Retinal pigment epithelial cell (primary cell): Measurements from ENCODE around the gene PCNX4.

Experiments
- DNase-seq: peaks from one replicate; pipeline ENCODE4 v3.0.0-alpha.2; 2010; ENCODE audit warnings: low read depth
- H3K4me3 ChIP-seq: 2 replicates; pipeline ENCODE4 v1.5.1; 2011; ENCODE audit warnings: mild to moderate bottlenecking, low read length, control low read depth, moderate library complexity
- CTCF ChIP-seq: conservative IDR thresholded peaks from 2 replicates; pipeline ENCODE4 v1.5.1; 2011; ENCODE audit warnings: low read depth, low read length, control low read depth, inconsistent platforms

PCNX4 gene

GRCh38 chr14:60101786-60102185, 10.1 kb downstream of the PCNX4 start:
- DNase-seq: no peak
- no peak overlapping the region for H3K4me3 ChIP-seq
- no peak for TF ChIP-seq CTCF

GRCh38 chr14:60102389-60102788, 10.7 kb downstream of the PCNX4 start:
- H3K4me3 ChIP-seq: no peak overlapping the region
- no peak for TF ChIP-seq CTCF
- peak; percentile 30 for DNase-seq

- no peak for TF ChIP-seq CTCF
- H3K4me3 ChIP-seq: no peak overlapping the region
- DNase-seq: peak; percentile 51
Measured at GRCh38 chr14:60106339-60106738, 14.6 kb downstream of the PCNX4 start.

GRCh38 chr14:60107477-60107876, 15.8 kb downstream of the PCNX4 start:
- DNase-seq: no peak
- H3K4me3 ChIP-seq: no peak overlapping the region
- TF ChIP-seq CTCF: no peak

GRCh38 chr14:60111732-60112131, 20.0 kb downstream of the PCNX4 start:
- no peak for TF ChIP-seq CTCF
- no peak overlapping the region for H3K4me3 ChIP-seq
- no peak for DNase-seq

GRCh38 chr14:60114881-60115280, 23.2 kb downstream of the PCNX4 start:
- no peak for DNase-seq
- TF ChIP-seq CTCF: no peak

GRCh38 chr14:60116181-60116580, 24.5 kb downstream of the PCNX4 start:
- no peak overlapping the region for H3K4me3 ChIP-seq
- no peak for DNase-seq
- no peak for TF ChIP-seq CTCF

More at GRCh38 chr14:60114881-60115280, 23.2 kb downstream of the PCNX4 start:
- no peak overlapping the region for H3K4me3 ChIP-seq
